ENCODE measurements around the gene OLFM4.

DNA sequence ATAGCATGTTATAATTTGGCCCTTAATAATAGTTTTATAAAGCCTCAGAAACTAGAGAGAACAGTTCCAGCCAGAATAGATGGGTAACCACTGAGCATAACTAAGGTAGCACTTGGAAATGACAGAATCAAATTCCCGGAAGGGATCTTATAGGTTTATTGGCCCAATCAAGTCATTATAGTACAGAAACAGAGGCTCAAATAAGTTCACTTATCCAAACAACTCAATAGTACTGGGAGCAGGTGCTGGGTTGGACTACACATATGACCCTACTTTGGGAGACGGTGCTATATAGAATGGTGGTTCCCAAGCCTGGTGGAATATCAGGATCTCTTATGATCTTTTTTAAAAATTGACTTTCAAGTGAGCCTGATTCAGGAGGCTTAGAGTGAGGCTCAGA is 32.7 kb upstream of the OLFM4 start:
- TF ChIP-seq POLR2AphosphoS5 (IDR thresholded peaks at IDR 0.05; ENCODE audit: low read depth, low read length) (no peak), SIN3A (IDR thresholded peaks at IDR 0.05; ENCODE audit: borderline replicate concordance, insufficient read depth, low read length) (no peak), TAF1 (IDR thresholded peaks at IDR 0.05; ENCODE audit: borderline replicate concordance, insufficient read depth, low read length) (no peak), REST (IDR thresholded peaks at IDR 0.05; ENCODE audit: insufficient read depth in 1 of 2, low read depth in 2 of 2, low read length in 2 of 2) (no peak)

Data from PFSK-1 (cell line).